Panc1 (cell line): ENCODE measurements around the gene CEP55.

Experiments used
- CTCF ChIP-seq: fragments of 450-650 bp; IDR thresholded peaks from 2 replicates; pipeline ENCODE4 v1.5.1; 2017; ENCODE audit warnings: mild to moderate bottlenecking
- POLR2AphosphoS5 ChIP-seq: IDR thresholded peaks from 2 replicates; pipeline ENCODE4 v1.6.1; 2012; ENCODE audit warnings: mild to moderate bottlenecking, low read depth, low read length, moderate library complexity
- TCF7L2 ChIP-seq: IDR thresholded peaks from 2 replicates; pipeline ENCODE4 v1.6.1; 2011; ENCODE audit warnings: mild to moderate bottlenecking, low read depth, low read length, inconsistent platforms
- TF ChIP-seq, protein P1 (sequence below), 2 experiments: IDR thresholded peaks; 2 replicates each; pipeline ENCODE4 v1.6.1; 2011 to 2012; ENCODE audit warnings: low read depth in 2 of 2, control low read depth in 1 of 2, low read length in 1 of 2, mild to moderate bottlenecking in 1 of 2, moderate library complexity in 1 of 2; ENCODE audit not compliant: insufficient read depth in 1 of 2

- TF ChIP-seq CTCF (no peak), POLR2AphosphoS5 (no peak), TCF7L2 (no peak)
- TF ChIP-seq, protein P1, sequence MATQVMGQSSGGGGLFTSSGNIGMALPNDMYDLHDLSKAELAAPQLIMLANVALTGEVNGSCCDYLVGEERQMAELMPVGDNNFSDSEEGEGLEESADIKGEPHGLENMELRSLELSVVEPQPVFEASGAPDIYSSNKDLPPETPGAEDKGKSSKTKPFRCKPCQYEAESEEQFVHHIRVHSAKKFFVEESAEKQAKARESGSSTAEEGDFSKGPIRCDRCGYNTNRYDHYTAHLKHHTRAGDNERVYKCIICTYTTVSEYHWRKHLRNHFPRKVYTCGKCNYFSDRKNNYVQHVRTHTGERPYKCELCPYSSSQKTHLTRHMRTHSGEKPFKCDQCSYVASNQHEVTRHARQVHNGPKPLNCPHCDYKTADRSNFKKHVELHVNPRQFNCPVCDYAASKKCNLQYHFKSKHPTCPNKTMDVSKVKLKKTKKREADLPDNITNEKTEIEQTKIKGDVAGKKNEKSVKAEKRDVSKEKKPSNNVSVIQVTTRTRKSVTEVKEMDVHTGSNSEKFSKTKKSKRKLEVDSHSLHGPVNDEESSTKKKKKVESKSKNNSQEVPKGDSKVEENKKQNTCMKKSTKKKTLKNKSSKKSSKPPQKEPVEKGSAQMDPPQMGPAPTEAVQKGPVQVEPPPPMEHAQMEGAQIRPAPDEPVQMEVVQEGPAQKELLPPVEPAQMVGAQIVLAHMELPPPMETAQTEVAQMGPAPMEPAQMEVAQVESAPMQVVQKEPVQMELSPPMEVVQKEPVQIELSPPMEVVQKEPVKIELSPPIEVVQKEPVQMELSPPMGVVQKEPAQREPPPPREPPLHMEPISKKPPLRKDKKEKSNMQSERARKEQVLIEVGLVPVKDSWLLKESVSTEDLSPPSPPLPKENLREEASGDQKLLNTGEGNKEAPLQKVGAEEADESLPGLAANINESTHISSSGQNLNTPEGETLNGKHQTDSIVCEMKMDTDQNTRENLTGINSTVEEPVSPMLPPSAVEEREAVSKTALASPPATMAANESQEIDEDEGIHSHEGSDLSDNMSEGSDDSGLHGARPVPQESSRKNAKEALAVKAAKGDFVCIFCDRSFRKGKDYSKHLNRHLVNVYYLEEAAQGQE (IDR thresholded peaks at IDR 0.05; ENCODE audit: insufficient read depth in 1 of 2, low read depth in 2 of 2, low read length in 1 of 2): no peak
These were observed 69.0 kb downstream of the CEP55 start for GRCh38 chr10:93565446-93565845.
